GM12874 (cell line): ENCODE results near the gene CHST11.

Experiments
- CTCF ChIP-seq: IDR thresholded peaks from 2 replicates; pipeline ENCODE4 v1.5.1; 2011; ENCODE audit warnings: low read depth, mild to moderate bottlenecking, control low read depth, low read length, moderate library complexity; ENCODE audit not compliant: insufficient read depth

CHST11 gene

DNA sequence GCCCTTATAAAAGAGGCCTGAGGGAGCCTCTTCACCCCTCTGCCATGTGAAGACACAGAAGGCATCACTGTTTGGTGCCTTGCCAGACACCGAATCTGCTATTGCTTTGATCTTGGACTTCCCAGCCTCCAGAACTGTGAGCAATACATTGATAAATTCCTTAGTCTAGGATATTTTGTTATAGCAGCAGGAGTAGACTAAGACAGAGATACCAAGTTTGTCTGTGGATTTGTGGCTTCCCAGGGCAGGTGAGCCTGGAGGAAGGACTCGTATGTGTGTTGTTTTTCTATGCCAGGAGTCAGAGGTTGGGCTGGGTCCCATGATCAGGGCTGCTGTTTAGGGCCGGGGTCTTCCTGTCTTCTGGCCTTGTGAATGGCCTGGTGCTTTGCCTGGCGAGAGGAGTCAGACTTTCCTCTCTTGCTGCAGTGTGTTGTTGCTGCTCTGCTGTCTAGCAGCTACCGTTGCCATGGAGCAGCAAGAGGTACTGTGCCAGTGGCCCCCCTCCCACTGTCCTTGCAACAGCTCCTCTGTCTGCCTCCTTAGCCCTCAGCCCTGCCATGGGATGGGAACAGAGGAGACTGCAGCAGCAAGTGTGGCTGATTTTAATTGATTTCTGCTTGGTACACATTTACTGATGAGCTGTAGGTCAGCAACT, 111.2 kb downstream of the CHST11 start:
- no peak for TF ChIP-seq CTCF

DNA sequence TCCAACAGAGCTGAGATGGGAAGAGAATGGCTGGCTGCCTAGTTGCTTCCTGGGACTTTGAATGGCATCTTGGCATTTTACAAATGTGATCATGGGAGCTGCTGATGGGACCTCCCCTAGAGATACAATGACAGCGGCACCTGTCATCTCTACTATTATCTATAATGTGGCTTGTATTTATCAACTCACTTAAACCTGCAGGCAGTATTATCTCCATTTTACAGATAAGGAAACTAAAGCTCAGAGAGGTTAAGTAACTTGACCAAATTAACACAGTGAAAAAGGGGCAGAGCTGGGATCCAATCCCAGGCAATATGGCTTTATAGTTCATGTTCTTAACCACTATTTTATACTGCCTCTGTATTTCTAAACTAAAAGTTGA, 111.7 kb downstream of the CHST11 start:
- no peak for TF ChIP-seq CTCF

DNA sequence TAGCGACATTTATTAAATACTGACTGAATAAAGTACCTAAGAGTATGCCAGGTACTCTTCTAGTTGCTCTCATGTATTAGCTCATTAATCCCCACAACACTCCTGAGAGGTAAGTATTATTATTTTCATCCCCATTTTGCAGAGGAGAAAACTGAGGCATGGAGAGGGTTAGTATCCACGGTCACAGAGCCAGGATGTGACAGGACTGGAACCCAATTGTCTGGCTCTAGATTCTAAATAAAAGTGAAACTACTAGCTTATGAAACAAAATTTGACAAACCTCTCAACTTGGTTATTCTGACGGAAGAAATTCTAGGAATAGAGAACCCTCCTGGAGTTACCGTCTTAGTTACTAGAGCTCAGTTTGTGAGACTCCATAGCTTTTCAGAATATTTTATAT, 112.2 kb downstream of the CHST11 start:
- no peak for TF ChIP-seq CTCF

DNA sequence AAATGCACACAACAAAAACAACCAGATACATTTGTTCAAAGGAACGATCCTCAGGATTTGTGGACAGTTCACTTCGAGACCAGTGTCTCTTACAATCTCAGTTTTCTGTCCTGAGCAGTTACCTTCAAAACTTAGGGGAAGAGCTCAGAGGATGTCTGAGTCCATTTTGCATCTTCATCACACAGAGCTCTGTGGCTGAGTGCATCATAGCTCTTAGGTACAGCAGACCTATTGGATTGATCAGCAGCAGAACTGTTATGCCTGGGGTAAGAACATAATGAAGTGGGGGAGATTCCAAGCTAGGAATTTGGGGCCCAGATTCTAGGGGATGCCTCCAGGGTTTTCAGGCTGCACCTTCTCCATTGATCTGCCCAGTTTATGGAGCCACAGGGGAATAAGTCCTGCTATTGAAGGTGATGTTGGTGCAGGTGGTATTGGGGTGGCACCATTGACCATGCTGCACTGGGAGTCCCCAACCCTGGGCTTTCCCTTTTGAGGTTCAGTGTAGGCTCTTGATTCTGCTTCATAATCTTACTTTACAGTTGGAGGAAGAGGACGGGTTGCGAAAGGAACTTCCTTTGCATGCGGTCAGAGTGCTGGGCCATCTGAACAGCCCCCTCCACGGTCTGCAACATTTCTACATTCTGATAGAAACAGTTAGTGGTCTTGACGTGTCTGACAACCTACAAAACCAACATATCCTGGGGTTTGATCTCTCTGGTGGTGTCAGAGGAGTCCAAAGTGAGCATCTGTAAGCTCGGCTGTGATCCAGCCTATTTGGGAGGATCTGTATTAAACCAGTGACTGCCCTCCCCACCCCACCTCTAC, 112.8 kb downstream of the CHST11 start:
- no peak for TF ChIP-seq CTCF

- no peak for TF ChIP-seq CTCF
Measured at GRCh38 chr12:104570174-104570907, 113.6 kb downstream of the CHST11 start.

DNA sequence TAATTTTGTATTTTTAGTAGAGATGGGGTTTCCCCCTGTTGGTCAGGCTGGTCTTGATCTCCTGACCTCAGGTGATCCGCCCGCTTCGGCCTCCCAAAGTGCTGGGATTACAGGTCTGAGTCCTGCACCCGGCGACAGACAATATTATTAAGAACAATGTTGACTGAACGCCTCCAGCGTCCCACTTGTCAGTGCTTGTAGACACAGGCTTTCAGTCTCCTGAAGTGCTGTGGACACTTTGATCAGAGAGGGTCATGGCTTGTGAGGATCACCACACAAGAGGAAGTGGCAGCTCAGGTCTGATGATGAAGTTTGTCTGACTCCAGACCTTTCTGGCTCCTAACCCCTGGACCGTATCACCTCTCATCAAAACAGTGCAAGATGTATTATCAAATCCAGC, 114.6 kb downstream of the CHST11 start:
- TF ChIP-seq CTCF, result no peak
